Measurements from ENCODE around the gene CNNM3.

The CNNM3 gene

GRCh38 chr2:96819128-96819875 is 3.2 kb downstream of the CNNM3 start:
- TF ChIP-seq CTCF (IDR thresholded peaks at IDR 0.05; ENCODE audit: low read depth, low read length): no peak
- no peak overlapping the region for H3K4me3 ChIP-seq (replicated peaks in 1 of 2; ENCODE audit: low read depth in 2 of 2, low read length in 2 of 2)
- DNase-seq (ENCODE audit: low read depth in 2 of 2): no peak

DNA sequence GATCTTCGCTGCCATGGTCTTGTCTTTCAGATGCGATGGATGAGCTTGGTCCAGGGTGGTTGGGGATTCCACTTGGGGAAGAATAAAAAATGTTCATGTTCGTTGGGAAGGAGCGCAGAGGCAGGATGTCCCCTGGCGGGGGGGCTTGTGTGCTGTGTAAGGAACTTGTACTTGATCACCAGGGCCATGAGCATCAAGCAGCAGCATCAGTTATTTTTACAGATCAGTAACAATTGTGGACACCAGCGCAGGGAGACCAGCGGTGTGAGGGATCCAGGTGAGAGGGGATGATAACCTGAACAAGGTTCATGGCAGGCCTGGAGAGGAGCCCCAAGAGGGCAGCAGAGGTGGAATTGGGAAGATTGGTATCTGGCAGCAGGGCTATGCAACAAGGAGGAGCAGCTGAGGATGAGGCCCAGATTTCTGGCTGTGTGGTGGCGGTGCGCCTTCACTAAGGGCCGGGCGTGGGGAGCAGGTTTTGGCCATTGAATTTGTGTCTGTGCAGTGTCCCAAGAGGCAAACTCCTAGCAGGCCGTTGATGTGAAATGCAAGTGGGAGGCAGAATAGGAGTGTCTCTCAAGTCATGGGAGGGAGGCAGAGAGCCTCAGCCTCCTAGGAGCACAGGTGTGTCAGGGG is 3.9 kb downstream of the CNNM3 start:
- H3K4me3 ChIP-seq (replicated peaks in 1 of 2; ENCODE audit: low read depth in 2 of 2, low read length in 2 of 2): no peak overlapping the region
- DNase-seq (ENCODE audit: low read depth in 2 of 2): no peak
- no peak for TF ChIP-seq CTCF (IDR thresholded peaks at IDR 0.05; ENCODE audit: low read depth, low read length)

DNA sequence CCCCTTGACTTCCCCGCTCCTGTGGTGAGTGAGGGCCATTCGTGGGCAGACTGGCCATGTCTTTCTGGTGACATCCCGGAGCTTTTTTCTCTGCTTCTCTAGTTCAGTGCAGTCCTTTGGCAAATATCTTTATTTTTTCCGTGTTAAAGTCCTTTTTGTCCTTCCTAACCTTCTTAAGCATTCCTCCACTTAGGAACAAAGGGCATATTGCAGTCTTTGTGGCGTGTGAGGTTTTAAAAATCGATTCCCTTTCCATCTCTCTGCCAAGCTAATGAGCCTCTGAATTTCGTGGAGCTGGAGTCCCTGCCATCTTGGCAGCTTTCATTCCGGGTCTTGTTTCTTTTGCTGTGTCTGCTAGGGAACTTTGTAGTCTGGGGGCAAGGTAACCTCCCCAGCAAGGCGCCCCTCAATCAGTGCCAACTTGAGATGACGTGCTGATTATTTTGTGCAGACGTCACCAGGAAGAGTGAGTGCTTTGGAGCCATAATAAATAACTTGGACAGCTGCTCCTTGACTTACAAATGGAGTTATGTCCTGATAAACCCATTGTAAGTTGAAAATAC is 5.1 kb downstream of the CNNM3 start:
- no peak for TF ChIP-seq CTCF (IDR thresholded peaks at IDR 0.05; ENCODE audit: low read depth, low read length)
- no peak overlapping the region for H3K4me3 ChIP-seq (replicated peaks in 1 of 2; ENCODE audit: low read depth in 2 of 2, low read length in 2 of 2)
- DNase-seq (ENCODE audit: low read depth in 2 of 2): no peak

DNA sequence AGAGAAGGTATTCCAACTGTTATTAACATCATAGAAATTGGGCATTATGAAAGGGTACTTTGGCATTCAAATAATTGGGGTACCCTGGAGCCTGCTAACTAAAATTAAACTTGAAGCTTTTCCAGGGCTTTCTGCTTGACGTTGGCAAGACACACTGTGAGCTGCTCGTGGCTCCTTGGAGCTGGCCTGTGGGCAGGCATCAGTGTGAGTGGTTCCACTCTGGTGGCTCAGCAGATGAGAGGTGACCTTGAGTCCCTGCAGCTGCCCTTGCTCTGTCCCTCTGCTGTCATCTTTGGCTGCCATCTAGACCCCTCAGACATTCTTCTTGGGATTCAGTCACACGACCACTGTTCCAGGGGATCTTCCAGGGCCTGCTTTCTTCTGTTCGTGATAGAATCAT is 6.7 kb downstream of the CNNM3 start:
- H3K4me3 ChIP-seq (replicated peaks in 1 of 2; ENCODE audit: low read depth in 2 of 2, low read length in 2 of 2): no peak overlapping the region
- no peak for DNase-seq (ENCODE audit: low read depth in 2 of 2)
- TF ChIP-seq CTCF (IDR thresholded peaks at IDR 0.05; ENCODE audit: low read depth, low read length): no peak

GRCh38 chr2:96823198-96823597 is 7.1 kb downstream of the CNNM3 start:
- no peak for TF ChIP-seq CTCF (IDR thresholded peaks at IDR 0.05; ENCODE audit: low read depth, low read length)

DNA sequence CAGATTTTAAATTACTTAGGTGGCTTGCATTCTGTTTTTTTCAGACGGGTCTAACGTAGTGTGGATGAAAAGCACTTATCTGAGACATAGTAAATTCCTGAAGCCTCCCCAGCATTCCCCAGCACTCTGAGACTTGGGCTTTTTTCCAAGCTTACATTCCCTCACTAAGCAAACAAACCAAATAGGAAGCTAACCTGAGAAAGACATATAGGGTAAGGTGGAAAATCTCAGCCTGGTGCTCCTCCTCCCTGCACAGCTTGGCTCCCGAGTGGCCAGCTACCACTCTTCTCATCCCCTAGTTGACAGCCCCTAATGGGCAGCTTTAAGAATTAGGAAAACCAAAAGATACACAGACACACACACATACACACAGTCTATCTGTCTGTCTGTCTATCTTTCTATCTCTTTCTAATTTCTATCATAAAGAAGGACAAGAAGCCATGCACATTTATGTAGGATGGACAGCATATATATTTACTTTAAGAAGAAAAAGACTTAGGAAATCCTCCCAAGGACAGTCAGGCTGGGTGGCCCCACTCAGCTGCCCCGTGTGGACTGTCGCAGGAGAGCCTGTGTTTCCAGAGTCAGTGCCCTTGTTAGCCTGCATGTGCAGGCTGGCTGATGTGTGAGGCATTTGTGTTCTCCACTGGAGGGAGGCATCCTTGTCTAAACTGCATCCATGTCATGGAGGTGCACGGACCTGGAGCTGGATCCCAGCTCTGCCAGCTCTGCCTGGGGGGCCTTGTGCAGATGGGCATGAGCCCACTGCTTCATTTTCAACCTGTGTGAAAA is 8.2 kb downstream of the CNNM3 start:
- no peak overlapping the region for H3K4me3 ChIP-seq (replicated peaks in 1 of 2; ENCODE audit: low read depth in 2 of 2, low read length in 2 of 2)
- no peak for TF ChIP-seq CTCF (IDR thresholded peaks at IDR 0.05; ENCODE audit: low read depth, low read length)
- DNase-seq (ENCODE audit: low read depth in 2 of 2): peak; percentile 11 to 74

More at GRCh38 chr2:96823198-96823597, 7.1 kb downstream of the CNNM3 start:
- H3K4me3 ChIP-seq (replicated peaks in 1 of 2; ENCODE audit: low read depth in 2 of 2, low read length in 2 of 2): no peak overlapping the region
- DNase-seq (ENCODE audit: low read depth in 2 of 2): no peak
